ENCODE measurements around the gene PLAAT4.
"Not testable (repeated sequence)": the region's sequence is repeated elsewhere in the genome, so short reads cannot be mapped to it uniquely, and the experiment has no call there.

The PLAAT4 gene

GRCh38 chr11:63537293-63538101, 889 bp downstream of the PLAAT4 start:
- no peaks in the 10 kb centered on the region for H3K9me3 ChIP-seq (ENCODE audit: control insufficient read depth, insufficient read depth, low read length)
- no peaks in the 10 kb centered on the region for H3K27me3 ChIP-seq (ENCODE audit: control insufficient read depth, insufficient read depth, low read length)
- no peak overlapping the region for H3K27ac ChIP-seq (ENCODE audit: low read length)
- no peaks in the 10 kb centered on the region for H3K36me3 ChIP-seq (ENCODE audit: control insufficient read depth, insufficient read depth, low read length)
- H3K4me3 ChIP-seq (ENCODE audit: low read length): no peak overlapping the region
- H3K4me1 ChIP-seq (ENCODE audit: control insufficient read depth, insufficient read depth, low read length): no peaks in the 10 kb centered on the region; the same call in 1 of the 2 replicates
- no peak for DNase-seq (ENCODE audit: low read depth, low spot score)
- no CpG with 5 or more reads among the region's 8 CpGs for WGBS (ENCODE audit: insufficient coverage, insufficient read length)

- no CpG with 5 or more reads among the region's 2 CpGs for WGBS (ENCODE audit: insufficient coverage, insufficient read length)
- H3K27me3 ChIP-seq (ENCODE audit: control insufficient read depth, insufficient read depth, low read length); H3K36me3 ChIP-seq (ENCODE audit: control insufficient read depth, insufficient read depth, low read length); DNase-seq (ENCODE audit: low read depth, low spot score); H3K27ac ChIP-seq (ENCODE audit: low read length); H3K4me1 ChIP-seq (ENCODE audit: control insufficient read depth, insufficient read depth, low read length); H3K9me3 ChIP-seq (ENCODE audit: control insufficient read depth, insufficient read depth, low read length); H3K4me3 ChIP-seq (ENCODE audit: low read length): not testable (repeated sequence)
Observed at GRCh38 chr11:63542506-63542905, 5.9 kb downstream of the PLAAT4 start.

- DNase-seq (ENCODE audit: low read depth, low spot score): no peak
- WGBS (ENCODE audit: insufficient coverage, insufficient read length): no CpG with 5 or more reads among the region's 2 CpGs
- Histone ChIP-seq H3K4me3 (ENCODE audit: low read length) (no peak overlapping the region), H3K9me3 (ENCODE audit: control insufficient read depth, insufficient read depth, low read length) (no peaks in the 10 kb centered on the region), H3K36me3 (ENCODE audit: control insufficient read depth, insufficient read depth, low read length) (no peaks in the 10 kb centered on the region), H3K4me1 (ENCODE audit: control insufficient read depth, insufficient read depth, low read length) (no peaks in the 10 kb centered on the region), H3K27ac (ENCODE audit: low read length) (no peak overlapping the region), H3K27me3 (ENCODE audit: control insufficient read depth, insufficient read depth, low read length) (no peaks in the 10 kb centered on the region)
Observed at GRCh38 chr11:63543711-63544110, 7.1 kb downstream of the PLAAT4 start.

GRCh38 chr11:63547061-63547460, 10.5 kb downstream of the PLAAT4 start:
- Histone ChIP-seq H3K36me3 (ENCODE audit: control insufficient read depth, insufficient read depth, low read length) (no peaks in the 10 kb centered on the region), H3K9me3 (ENCODE audit: control insufficient read depth, insufficient read depth, low read length) (no peaks in the 10 kb centered on the region)
- WGBS (ENCODE audit: insufficient coverage, insufficient read length): no CpG with 5 or more reads among the region's 1 CpG

GRCh38 chr11:63548178-63548577, 11.6 kb downstream of the PLAAT4 start:
- no peaks in the 10 kb centered on the region for H3K27me3 ChIP-seq (ENCODE audit: control insufficient read depth, insufficient read depth, low read length)
- H3K27ac ChIP-seq (ENCODE audit: low read length): no peak overlapping the region
- no peaks in the 10 kb centered on the region for H3K4me1 ChIP-seq (ENCODE audit: control insufficient read depth, insufficient read depth, low read length)
- no peak for DNase-seq (ENCODE audit: low read depth, low spot score)
- 100% methylated on average over 1 of the region's 4 CpGs for WGBS (ENCODE audit: insufficient coverage, insufficient read length)
- no peaks in the 10 kb centered on the region for H3K9me3 ChIP-seq (ENCODE audit: control insufficient read depth, insufficient read depth, low read length)
- H3K36me3 ChIP-seq (ENCODE audit: control insufficient read depth, insufficient read depth, low read length): no peaks in the 10 kb centered on the region
- H3K4me3 ChIP-seq (ENCODE audit: low read length): no peak overlapping the region

More at GRCh38 chr11:63547061-63547460, 10.5 kb downstream of the PLAAT4 start:
- no peak overlapping the region for H3K4me3 ChIP-seq (ENCODE audit: low read length)
- no peak overlapping the region for H3K27ac ChIP-seq (ENCODE audit: low read length)
- H3K27me3 ChIP-seq (ENCODE audit: control insufficient read depth, insufficient read depth, low read length): no peaks in the 10 kb centered on the region
- H3K4me1 ChIP-seq (ENCODE audit: control insufficient read depth, insufficient read depth, low read length): no peaks in the 10 kb centered on the region
- DNase-seq (ENCODE audit: low read depth, low spot score): no peak

- no CpG with 5 or more reads among the region's 4 CpGs for WGBS (ENCODE audit: insufficient coverage, insufficient read length)
- no peak for DNase-seq (ENCODE audit: low read depth, low spot score)
- Histone ChIP-seq H3K27me3 (ENCODE audit: control insufficient read depth, insufficient read depth, low read length) (no peaks in the 10 kb centered on the region), H3K9me3 (ENCODE audit: control insufficient read depth, insufficient read depth, low read length) (no peaks in the 10 kb centered on the region), H3K36me3 (ENCODE audit: control insufficient read depth, insufficient read depth, low read length) (no peaks in the 10 kb centered on the region), H3K4me1 (ENCODE audit: control insufficient read depth, insufficient read depth, low read length) (no peaks in the 10 kb centered on the region), H3K27ac (ENCODE audit: low read length) (no peak overlapping the region), H3K4me3 (ENCODE audit: low read length) (no peak overlapping the region)
Observed at GRCh38 chr11:63549411-63549810, 12.8 kb downstream of the PLAAT4 start.

GRCh38 chr11:63550156-63550700, 13.6 kb downstream of the PLAAT4 start:
- WGBS (ENCODE audit: insufficient coverage, insufficient read length): no CpG with 5 or more reads among the region's 31 CpGs
- not testable (repeated sequence) for H3K4me1 ChIP-seq (ENCODE audit: control insufficient read depth, insufficient read depth, low read length); H3K27ac ChIP-seq (ENCODE audit: low read length); H3K4me3 ChIP-seq (ENCODE audit: low read length); H3K27me3 ChIP-seq (ENCODE audit: control insufficient read depth, insufficient read depth, low read length); DNase-seq (ENCODE audit: low read depth, low spot score); H3K36me3 ChIP-seq (ENCODE audit: control insufficient read depth, insufficient read depth, low read length); H3K9me3 ChIP-seq (ENCODE audit: control insufficient read depth, insufficient read depth, low read length)

GRCh38 chr11:63551091-63551888, 14.7 kb downstream of the PLAAT4 start:
- Histone ChIP-seq H3K4me1 (ENCODE audit: control insufficient read depth, insufficient read depth, low read length) (no peaks in the 10 kb centered on the region; the same call in 1 of the 2 replicates), H3K27me3 (ENCODE audit: control insufficient read depth, insufficient read depth, low read length) (no peaks in the 10 kb centered on the region), H3K4me3 (ENCODE audit: low read length) (no peak overlapping the region), H3K9me3 (ENCODE audit: control insufficient read depth, insufficient read depth, low read length) (no peaks in the 10 kb centered on the region), H3K36me3 (ENCODE audit: control insufficient read depth, insufficient read depth, low read length) (no peaks in the 10 kb centered on the region), H3K27ac (ENCODE audit: low read length) (no peak overlapping the region)
- no peak for DNase-seq (ENCODE audit: low read depth, low spot score)
- no CpG with 5 or more reads among the region's 27 CpGs for WGBS (ENCODE audit: insufficient coverage, insufficient read length)

GRCh38 chr11:63551889-63552266, 15.3 kb downstream of the PLAAT4 start:
- H3K4me3 ChIP-seq (ENCODE audit: low read length): no peak overlapping the region
- no peaks in the 10 kb centered on the region for H3K36me3 ChIP-seq (ENCODE audit: control insufficient read depth, insufficient read depth, low read length)
- H3K9me3 ChIP-seq (ENCODE audit: control insufficient read depth, insufficient read depth, low read length): no peaks in the 10 kb centered on the region
- H3K27me3 ChIP-seq (ENCODE audit: control insufficient read depth, insufficient read depth, low read length): no peaks in the 10 kb centered on the region
- DNase-seq (ENCODE audit: low read depth, low spot score): no peak
- no peak overlapping the region for H3K27ac ChIP-seq (ENCODE audit: low read length)
- no CpG with 5 or more reads among the region's 6 CpGs for WGBS (ENCODE audit: insufficient coverage, insufficient read length)
- no peaks in the 10 kb centered on the region; the same call in 1 of the 2 replicates for H3K4me1 ChIP-seq (ENCODE audit: control insufficient read depth, insufficient read depth, low read length)

- no peak for DNase-seq (ENCODE audit: low read depth, low spot score)
- Histone ChIP-seq H3K36me3 (ENCODE audit: control insufficient read depth, insufficient read depth, low read length) (no peaks in the 10 kb centered on the region), H3K4me1 (ENCODE audit: control insufficient read depth, insufficient read depth, low read length) (no peaks in the 10 kb centered on the region; the same call in 1 of the 2 replicates), H3K9me3 (ENCODE audit: control insufficient read depth, insufficient read depth, low read length) (no peaks in the 10 kb centered on the region), H3K27ac (ENCODE audit: low read length) (no peak overlapping the region), H3K27me3 (ENCODE audit: control insufficient read depth, insufficient read depth, low read length) (no peaks in the 10 kb centered on the region), H3K4me3 (ENCODE audit: low read length) (no peak overlapping the region)
- WGBS (ENCODE audit: insufficient coverage, insufficient read length): no CpG with 5 or more reads among the region's 7 CpGs
Observed at GRCh38 chr11:63552921-63553320, 16.3 kb downstream of the PLAAT4 start.

All from iPS DF 6.9 (cell line).